ENCODE measurements around the gene WDR91.

Gene WDR91

DNA sequence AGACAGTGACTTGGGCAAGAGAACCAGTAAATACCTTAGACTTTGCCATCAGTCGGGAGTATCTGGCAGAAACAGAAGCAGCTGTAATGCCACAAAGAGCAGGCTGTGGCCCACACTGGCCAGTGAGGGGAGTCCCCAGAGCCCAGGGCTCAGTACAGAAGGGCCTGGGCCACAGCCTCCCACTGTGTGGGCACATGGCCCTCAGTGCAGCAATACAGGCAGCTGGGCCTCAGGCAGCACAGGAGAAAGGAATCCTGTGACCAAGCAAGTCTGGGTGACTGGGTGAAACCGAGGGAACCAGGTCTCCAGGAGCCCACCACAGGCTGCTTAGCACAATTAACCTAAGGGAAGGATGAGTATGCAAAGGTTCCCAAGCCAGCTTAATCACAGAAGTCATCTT, 14.0 kb downstream of the WDR91 start:
- DNase-seq: no peak

DNA sequence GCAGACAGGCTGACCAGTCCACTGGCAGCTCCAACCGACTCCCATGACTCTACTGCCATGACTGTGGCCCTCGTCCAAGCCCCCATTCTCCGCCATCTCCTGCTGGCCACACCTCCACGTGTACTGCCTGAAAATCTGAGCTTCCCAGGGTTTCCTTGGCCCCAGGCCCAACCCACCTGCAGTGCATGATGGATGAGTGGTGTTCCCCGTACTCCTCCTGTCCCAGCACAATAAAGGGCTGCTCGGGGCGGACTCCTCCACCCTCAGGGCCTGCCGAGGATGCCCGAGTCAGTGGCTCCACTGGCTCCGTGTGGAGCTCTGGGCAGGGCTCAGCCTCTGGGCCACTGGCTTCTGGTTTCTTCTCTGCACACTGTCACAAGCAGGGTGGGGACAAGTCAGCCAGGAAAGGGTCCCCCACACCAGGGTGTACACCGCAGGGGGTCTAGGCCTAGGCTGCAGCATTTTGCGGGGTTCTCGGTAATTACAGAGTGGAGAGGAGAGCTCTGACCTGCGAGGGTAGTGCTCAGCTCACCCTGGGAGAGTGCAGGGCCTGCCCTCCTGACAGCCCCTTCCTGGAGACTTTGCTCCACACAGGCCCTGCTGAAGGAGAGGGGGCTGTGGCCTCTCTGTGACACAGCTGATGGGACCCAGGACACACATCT, 15.2 kb downstream of the WDR91 start:
- DNase-seq: no peak

DNA sequence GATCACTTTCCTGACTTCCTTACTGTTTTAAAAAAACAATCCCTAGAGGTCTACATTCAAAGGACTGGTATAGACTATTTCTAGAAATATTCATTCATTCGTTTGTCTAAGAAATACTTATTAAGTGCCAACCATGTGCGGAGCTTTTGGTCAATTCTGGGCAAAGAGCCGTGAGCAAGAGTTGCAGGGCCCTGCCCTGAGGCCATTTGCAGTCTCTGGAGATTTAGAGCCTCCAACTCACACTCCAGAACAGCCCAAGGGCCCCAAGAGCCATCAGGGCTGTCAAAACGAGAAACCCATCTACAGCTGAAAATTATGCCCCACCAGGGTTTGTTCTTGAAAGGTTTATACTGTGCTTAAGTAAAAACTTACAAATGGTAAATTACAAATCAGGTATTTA, 16.2 kb downstream of the WDR91 start:
- DNase-seq: no peak

DNA sequence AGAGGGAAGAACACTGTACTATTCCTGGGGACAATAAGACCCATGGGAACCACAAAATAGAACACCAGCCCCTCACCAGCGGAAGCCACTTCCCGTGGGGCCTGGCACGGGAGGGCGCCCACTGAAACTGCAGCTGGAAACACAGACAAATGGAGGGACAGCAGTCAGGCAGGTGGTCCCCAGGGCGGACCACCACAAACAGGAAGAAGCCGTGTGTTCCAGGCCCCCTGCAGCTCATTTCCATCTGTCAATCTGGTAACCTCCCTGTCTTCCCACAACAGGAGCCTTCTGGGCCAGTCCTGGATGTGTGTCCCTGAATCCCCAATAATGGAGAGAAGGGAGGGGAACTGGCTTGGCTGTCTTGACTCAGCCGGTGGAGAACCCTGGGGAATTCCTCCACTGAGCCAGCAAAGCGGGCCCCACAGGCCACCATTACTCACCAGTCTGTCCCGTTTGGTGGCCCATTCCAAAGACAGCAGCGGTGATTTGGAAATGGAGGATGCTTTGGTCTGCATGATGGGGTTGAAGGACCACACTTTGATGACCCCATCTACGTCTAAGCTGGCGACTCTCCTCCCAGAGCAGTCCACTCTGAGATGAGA, 16.7 kb downstream of the WDR91 start:
- no peak for DNase-seq

DNA sequence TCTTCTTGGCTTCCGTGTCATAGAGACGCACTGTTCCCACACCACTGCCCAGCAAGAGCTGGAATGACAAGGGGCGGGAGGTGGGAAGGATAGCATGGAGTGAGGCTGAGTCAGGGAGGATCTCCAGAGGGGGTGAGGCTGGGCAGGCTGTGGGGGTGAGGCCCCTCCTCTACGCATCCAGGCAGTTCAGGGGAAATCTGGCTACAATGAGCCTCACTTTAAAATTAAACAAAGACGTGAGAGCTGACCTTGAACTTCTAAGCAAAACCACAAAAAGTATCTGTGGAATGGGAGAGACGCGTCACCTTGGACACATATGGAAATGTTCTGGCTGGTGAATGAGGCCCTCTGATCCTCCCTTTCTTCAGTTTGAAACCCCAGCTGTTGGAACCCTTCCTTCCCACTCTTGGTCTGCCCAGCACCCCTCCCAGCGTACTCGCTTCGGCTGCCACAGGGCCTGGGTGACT, 17.7 kb downstream of the WDR91 start:
- DNase-seq: no peak

DNA sequence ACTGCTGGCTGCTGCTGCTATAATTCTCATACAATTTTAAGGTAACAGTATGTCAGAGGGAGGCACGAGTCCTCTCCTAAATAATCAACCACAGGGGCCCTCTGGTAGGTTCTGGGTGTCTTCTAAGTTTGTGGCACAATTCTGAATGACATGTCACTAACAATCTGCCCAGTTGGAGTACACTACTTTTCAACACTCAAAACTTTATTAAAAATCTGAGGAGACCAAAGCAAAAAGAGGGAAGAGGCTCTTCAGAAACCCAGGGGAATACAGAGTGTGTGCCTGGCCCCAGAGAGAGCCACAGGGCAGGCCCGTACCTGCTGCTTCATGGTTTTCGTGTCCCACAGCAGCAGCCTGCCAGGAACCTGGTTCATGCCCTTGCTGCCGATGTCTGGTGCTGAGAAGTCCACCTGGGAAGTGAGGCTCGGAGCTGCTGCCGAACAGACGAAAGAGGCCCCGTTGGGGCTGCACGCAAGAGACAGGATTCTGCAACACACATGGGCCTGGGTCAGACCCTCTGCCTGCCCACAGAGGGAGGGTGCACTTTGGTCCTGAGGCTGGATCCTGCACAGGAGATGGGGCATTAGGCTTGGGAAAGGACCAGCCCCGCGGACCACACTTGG, 18.3 kb downstream of the WDR91 start:
- no peak for DNase-seq

DNA sequence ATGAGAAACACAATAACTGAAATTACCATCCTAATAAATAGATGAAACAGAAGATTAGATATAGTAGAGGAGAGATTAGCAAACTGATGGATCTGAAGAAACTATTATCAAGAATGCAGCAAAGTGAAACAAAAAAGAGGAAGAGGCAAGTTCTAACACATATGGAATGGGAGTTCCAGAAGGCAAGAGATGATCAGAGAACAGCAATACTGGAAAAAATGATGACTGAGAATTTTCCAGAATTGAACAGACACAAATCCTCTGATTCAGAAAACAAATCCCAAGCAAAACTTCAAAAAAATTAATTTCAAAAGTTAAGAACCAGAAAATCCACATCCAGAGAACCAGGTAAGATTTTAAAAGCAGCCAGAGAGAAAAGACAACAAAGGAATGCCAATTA, 20.6 kb downstream of the WDR91 start:
- DNase-seq: no peak

DNA sequence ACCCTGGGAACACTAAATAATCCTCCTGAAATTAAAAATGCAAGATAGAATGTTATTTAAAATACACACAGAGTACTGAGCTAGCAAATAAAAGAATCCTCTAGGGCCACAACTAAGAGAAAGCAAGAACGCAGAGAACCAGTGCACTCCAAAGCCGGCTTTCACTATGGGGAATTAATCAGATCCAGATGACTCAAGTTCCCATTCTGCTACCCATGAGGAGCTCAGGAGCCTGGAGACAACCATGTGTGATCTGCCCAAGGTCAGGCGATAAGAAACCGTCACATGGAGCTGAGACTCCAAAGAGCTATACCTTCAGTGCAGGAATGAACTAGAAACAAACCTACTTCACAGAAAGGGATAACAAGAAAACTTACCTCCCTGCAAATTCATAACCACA, 21.4 kb downstream of the WDR91 start:
- no peak for DNase-seq

DNA sequence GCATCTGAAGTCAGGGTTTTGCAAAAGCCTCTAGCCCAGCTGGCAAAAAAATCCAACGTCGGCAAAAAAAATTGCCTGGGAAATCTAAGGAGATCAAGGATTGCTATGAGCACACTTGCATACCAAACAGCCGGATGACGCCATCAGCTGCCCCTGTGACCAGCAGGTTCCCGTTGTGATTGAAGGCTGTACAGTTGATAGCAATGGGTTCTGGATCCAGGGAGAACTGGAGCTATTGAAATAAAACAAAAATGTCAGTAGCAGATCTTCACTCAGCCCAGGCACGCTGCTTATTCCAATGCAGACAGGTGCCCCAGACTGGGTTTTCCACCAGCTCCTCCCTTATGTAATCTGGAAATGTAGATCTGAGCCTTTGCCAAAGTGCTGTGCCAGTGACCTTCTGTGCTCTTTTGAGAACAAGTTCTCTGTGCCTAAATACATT, 22.1 kb downstream of the WDR91 start:
- DNase-seq: no peak

DNA sequence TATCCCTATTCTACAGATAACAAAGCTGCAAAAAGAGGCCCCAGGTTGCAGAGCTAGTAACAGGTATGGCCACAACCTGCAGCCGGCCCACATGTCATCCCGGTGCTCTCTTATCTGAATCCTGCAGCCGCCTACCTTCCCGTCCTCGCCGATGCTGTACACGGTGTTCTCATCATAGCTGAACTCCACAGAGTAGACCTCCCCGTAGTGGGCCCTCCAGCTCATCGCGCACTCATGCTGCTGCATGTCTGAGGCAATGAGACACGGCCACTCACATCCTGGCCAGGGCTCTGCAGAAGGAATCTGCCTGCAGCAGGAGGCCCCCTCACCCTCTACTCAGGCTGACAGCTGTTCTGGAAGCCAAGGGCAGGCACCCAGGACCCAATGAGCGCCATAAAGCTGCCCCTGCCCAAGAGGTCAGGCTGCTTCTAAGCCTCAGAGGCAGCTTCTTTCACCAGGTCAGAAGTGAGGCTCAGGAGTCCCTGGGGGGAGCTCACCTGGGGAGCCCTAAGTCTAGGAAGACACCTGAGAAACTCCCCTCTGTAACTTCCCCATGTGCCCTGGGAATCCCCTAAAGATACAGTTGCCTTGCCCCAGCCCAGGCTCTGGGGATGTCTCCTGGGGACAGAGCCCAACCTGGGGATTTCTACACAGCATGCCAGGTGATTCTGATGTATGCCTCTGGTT, 22.9 kb downstream of the WDR91 start:
- DNase-seq: no peak

DNA sequence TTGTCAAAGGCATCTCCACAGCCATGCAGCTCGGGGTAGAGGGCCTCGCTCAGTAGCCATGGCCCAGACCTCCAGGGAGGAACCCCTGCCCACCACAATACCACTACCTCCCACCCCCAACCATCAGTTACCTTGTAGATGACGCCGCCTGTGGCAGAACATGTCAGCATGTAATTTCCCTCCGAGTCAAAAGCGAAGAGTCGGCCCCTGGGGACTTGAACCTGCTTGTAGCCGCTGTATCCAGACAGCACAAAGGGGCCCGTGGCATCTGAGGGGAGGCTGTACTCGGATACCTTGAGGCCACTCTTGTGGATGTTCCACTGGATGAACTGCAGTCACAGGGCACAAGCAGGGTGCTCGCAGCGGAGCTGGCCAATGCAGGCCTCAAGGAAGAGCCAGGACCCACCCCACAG, 24.5 kb downstream of the WDR91 start:
- no peak for DNase-seq

DNA sequence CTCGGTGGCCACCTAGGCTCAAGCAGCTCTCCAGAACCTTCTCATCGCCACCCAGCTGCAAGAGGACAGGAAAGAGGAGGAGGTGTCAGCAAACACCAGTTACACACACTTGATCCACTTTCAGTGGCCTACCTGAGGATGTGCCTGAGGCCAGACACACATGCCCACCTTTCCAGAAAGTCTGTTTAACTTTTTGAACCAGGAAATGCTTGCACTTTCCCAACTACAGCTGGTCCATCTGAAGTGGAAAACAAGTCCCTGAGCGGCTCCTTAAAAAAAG, 25.1 kb downstream of the WDR91 start:
- no peak for DNase-seq

DNA sequence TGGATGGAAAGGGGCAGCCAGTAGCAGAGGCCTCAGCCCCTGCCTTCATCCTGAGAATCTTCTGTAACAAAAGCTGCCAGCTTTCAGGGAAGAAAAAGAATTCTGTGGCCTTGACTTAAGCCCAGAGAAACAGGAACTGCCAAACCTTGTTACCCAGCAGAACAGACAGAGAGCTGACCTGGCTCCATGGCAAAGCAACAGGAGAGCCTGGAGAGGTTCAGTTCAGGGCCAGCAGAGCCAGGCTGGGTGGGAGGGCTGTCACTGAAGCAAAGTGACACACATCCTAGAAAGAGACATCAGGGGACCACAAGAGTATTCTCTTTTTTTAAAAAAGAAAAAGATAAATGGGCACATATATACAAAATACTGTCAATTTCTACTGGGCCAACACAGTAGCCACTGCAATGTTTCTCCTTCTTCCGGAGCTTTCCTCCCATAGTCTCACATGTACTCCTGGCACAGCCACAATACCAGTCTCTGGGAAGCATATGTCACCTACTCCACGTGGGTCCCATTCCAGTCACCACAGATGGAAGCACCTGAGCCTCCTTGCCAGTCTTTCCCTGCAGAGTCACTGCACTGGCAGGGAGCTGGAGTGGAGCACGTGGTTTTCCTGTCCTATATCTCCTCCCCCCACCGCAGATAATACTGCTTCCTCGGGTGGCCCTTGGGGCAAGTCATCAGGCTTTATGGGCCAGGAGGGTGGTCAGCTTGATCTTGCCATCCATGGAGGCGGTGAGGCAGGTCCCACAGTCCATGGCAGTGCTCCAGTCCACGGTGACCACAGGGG, 25.7 kb downstream of the WDR91 start:
- no peak for DNase-seq

DNA sequence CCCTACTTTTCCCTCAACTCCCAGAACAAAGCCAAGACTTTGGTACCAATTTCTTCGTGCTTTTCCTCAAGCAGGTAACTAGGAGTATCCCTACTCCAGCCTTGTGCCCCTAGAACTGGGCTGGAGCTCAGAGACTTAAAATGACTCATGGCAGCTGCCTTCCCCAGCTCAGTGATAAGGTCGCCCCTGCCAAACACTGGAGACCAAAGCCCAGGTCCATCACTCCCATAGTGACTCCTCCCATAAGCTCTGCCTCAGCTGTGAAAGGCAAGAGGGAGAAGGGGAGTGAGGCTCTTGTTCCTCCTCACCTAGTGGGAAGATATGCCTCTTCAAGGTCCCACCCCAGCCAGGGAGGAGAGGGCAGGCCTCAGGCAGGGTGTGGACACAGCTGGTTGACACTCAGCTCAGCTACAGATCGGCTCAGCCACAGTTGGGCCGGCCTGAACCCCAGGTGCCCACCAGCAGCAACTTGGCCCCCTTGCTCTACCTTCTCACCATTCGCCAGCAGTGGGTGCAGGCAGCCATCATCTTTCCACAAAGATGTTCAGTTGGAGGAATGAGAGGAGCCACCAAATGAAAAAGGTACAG, 27.0 kb downstream of the WDR91 start:
- no peak for DNase-seq

DNA sequence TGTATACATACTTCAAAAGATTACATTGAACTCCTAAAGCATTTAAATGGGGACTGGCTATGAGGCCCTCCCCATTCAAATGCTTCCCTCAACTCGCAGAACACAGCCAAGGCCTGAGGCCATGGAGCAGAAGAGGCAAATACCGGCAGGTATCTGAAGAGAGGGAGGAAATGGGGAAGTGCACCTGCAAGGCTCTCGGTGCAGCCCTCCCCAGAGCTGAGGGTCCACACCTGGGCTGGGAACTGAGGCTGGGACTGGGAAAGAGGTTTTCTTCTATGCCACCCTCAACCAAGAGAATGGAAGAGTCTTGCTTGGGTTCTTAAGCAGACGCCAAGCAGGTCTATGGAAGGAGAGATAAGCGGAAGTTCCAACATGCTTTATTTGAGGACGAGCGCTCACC, 27.8 kb downstream of the WDR91 start:
- no peak for DNase-seq

DNA sequence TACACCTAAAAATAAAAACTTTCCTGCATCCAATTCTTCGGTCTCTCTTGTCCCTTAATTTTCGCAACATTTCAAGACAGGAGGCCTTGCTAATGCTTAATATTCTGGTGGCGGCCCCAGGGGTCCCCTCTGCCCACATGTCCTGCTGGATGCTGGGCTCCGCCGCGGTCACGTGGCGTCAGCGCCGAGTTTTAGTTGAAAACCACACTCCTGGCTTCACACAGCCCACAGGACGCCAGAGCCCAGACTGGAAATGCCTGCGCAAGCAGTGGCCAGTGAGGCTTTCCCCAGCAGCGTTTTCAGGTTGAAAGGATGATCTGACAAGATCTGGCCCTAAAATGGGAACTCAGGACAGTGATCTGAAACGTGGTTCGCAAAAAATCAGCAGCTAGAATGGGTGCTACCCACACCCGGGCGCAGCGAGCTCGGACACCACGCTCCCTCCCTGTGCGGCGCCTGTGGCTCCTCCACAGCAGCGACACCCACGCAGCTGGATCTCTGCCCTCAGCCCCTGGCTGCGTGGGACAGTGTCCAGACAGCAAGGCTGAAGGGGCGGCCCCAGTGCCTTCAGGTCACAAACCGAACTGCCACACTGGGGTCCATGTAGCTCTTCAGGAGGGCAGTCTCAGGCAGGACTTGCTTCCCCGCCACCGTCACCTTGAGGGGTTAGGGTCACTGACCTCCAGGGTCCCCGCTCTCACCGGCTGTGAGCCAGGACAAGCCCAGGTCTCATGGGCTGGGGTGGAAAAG, 29.2 kb downstream of the WDR91 start:
- no peak for DNase-seq

DNA sequence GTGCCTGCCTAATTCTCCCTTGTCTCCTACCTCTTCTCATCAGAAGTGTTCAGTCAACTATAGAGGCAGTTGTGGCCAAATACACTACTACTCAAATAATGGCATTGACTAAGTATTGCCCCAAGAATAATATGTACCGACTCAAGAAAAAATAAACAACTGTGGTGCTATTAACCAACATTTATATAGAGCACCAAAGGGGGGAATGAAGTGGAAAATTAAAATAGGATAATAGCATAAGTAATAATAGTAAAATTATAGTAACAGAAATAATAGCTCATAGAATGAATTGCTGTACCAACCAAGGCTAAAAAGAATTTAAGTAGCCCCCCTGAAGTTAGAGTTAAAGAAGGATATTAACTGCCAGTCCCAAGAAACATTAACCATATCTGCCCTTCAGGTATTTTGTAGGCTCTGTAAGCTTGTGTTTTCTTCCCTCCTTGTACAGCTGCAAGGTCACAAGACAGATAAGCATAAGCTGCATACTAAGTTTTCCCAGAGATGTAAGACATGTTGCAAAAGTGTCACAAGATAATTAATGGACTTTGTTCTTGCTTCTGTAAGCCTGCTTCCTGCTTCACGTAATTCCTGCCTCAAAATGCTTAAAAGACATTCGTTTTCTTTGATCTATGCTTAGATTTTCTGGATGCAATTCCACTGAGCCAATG, 29.9 kb downstream of the WDR91 start:
- no peak for DNase-seq

DNA sequence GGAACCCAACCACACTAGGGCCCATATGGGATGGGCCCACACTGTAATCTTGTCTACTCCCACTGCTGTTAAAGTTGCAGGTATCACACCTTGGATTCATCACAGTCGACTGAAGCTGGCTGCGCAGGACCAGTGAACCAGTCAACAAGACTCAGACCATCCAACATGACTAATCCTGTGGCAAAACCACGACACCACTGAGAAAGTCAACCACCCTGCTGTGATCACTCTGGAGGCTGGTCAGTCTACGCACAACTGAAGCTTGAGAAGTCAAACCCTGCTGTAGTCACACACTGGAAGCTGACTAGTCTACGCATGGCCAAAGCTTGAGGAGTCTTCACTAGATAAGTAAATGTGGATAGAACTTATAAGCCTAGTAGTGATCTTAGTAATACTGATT, 31.2 kb downstream of the WDR91 start:
- no peak for DNase-seq

DNA sequence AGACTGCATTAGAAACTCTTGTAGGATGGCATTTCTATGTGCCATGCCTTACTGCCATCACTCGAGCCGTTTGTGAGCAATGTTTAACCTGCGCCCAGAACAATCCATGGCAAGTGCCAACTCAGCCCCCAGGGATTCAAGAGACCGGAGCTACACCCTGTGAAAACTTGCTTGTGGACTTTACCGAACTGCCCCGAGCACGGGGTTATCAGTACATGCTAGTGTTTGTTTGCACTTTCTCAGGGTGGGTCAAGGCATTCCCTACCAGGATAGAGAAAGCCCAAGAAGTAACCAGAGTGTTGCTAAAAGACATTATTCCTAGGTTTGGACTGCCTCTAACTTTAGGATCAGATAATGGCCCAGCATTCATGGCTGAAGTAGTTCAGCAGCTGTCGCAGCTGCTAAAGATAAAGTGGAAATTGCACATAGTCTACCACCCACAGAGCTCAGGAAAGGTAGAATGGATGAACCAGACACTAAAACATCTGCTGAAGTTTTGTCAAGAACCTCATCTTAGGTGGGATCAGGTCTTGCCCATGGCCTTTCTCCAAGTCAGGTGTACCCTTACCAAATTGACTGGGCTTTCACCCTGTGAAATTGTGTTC, 31.9 kb downstream of the WDR91 start:
- no peak for DNase-seq

DNA sequence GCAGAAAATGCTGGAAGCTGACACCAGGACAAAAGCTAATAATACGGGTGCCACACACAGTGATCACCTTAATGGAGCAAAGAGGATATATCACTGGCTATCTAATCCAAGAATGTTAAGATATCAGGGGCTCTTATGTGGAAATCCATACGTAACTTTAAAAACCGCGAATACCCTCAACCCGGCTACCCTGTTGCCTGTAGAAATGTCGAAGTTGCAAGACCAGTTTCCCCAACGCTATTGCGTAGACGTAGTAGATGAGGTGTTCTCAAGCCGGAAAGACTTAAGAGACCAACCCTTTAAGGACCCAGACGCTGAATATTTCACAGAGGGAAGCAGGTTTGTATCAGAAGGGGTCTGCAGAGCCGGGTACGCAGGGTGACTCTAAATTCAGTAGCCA, 33.0 kb downstream of the WDR91 start:
- DNase-seq: no peak

DNA sequence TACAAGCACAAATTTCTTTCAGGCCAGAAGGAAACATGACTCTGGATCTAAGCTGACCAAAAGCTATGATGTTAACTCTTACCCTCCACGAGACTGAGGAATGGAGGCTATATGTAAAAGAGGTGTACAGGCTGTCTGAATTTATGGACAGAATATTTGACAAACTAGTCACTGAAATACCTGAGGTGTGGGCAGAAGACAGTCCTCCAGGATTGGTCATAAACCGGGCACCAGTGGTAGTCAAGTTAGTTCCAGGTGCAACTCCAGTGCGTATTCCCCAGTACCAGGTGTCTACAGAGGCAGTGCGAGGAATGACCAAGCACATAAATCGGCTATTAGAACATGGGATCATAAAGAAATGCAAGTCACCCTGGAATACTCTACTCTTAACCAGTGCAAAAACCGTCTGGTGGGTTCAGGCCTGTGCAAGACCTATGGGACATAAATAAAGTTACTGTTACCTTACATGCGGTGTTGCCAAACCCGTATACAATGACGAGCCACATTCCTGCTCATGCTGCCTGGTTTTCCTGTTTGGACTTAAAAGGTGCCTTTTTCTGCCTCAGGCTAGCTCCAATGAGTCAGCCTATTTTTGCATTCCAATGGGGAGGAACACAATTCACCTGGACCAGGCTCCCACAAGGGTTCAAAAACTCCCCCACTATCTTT, 34.2 kb downstream of the WDR91 start:
- no peak for DNase-seq

Data from right forelimb (tissue), 1 donor.